ENCODE results near the gene PRKAG2.
A peak's percentile ranks its signal among the peaks of the same experiment; 100 is the strongest.

PRKAG2 gene

GRCh38 chr7:151630851-151631569 is 245.9 kb downstream of the PRKAG2 start:
- no peak for FAIRE-seq
- no peak for DNase-seq (ENCODE audit: low spot score)

- FAIRE-seq (no peak), DNase-seq (ENCODE audit: low spot score) (no peak)
Observed at GRCh38 chr7:151630358-151630757, 246.6 kb downstream of the PRKAG2 start.

GRCh38 chr7:151629713-151630272 is 247.1 kb downstream of the PRKAG2 start:
- FAIRE-seq (no peak), DNase-seq (ENCODE audit: low spot score) (no peak)

GRCh38 chr7:151628846-151629604 is 247.9 kb downstream of the PRKAG2 start:
- DNase-seq (ENCODE audit: low spot score) (no peak), FAIRE-seq (no peak)

GRCh38 chr7:151626422-151627115 is 250.3 kb downstream of the PRKAG2 start:
- DNase-seq (ENCODE audit: low spot score): peak; percentile 41
- no peak for FAIRE-seq

- FAIRE-seq (no peak), DNase-seq (ENCODE audit: low spot score) (no peak)
Observed at GRCh38 chr7:151625606-151626005, 251.3 kb downstream of the PRKAG2 start.

GRCh38 chr7:151624246-151624928 is 252.5 kb downstream of the PRKAG2 start:
- FAIRE-seq (no peak), DNase-seq (ENCODE audit: low spot score) (no peak)

GRCh38 chr7:151623766-151624165 is 253.1 kb downstream of the PRKAG2 start:
- DNase-seq (ENCODE audit: low spot score) (peak; percentile 34), FAIRE-seq (no peak)

- no peak for DNase-seq (ENCODE audit: low spot score)
- FAIRE-seq: no peak
Observed at GRCh38 chr7:151621961-151622360, 255.0 kb downstream of the PRKAG2 start.

GRCh38 chr7:151616443-151617213 is 260.3 kb downstream of the PRKAG2 start:
- DNase-seq (ENCODE audit: low spot score): no peak
- FAIRE-seq: no peak

GRCh38 chr7:151615784-151616183 is 261.1 kb downstream of the PRKAG2 start:
- FAIRE-seq (no peak), DNase-seq (ENCODE audit: low spot score) (no peak)

- no peak for DNase-seq (ENCODE audit: low spot score)
- FAIRE-seq: no peak
Observed at GRCh38 chr7:151615058-151615457, 261.9 kb downstream of the PRKAG2 start.

GRCh38 chr7:151614019-151614418 is 262.9 kb downstream of the PRKAG2 start:
- no peak for DNase-seq (ENCODE audit: low spot score)
- FAIRE-seq: no peak

- no peak for DNase-seq (ENCODE audit: low spot score)
- FAIRE-seq: no peak
Observed at GRCh38 chr7:151611878-151612277, 265.0 kb downstream of the PRKAG2 start.

- no peak for DNase-seq (ENCODE audit: low spot score)
- FAIRE-seq: no peak
Observed at GRCh38 chr7:151611041-151611440, 265.9 kb downstream of the PRKAG2 start.

- FAIRE-seq: no peak
- peak; percentile 34 for DNase-seq (ENCODE audit: low spot score)
Observed at GRCh38 chr7:151608031-151608551, 268.8 kb downstream of the PRKAG2 start.

GRCh38 chr7:151607464-151607867 is 269.4 kb downstream of the PRKAG2 start:
- FAIRE-seq (peak; percentile 93), DNase-seq (ENCODE audit: low spot score) (peak; percentile 72)

- FAIRE-seq (no peak), DNase-seq (ENCODE audit: low spot score) (no peak)
Observed at GRCh38 chr7:151603951-151604350, 273.0 kb downstream of the PRKAG2 start.

GRCh38 chr7:151601521-151602305 is 275.2 kb downstream of the PRKAG2 start:
- FAIRE-seq: no peak
- no peak for DNase-seq (ENCODE audit: low spot score)

All from RCC 7860 (cell line).